Loucy (cell line): Measurements from ENCODE around the gene CCDC51.

Experiments used
- H2AFZ ChIP-seq: fragments of 200-600 bp; sonication (generic); 2 replicates; pipeline ENCODE4 v1.6.0; 2016; ENCODE audit warnings: antibody characterized with exemption, mild to moderate bottlenecking, low read length, moderate library complexity
- H3F3A ChIP-seq: fragments of 200-600 bp; 2 replicates; pipeline ENCODE4 v1.6.0; 2016; ENCODE audit warnings: antibody characterized with exemption, low read depth, mild to moderate bottlenecking
- H3K27me3 ChIP-seq: fragments of 200-600 bp; sonication (generic); 2 replicates; pipeline ENCODE4 v1.6.1; 2014; ENCODE audit warnings: low read length, mild to moderate bottlenecking; ENCODE audit not compliant: insufficient read depth, poor library complexity, severe bottlenecking
- H3K36me3 ChIP-seq: fragments of 200-600 bp; sonication (generic); 2 replicates; pipeline ENCODE4 v1.6.1; 2016; ENCODE audit warnings: low read length; ENCODE audit not compliant: insufficient read depth
- H3K4me1 ChIP-seq: fragments of 200-600 bp; sonication (generic); 2 replicates; pipeline ENCODE4 v1.5.1; 2014; ENCODE audit warnings: low read length, mild to moderate bottlenecking; ENCODE audit not compliant: insufficient read depth, poor library complexity, severe bottlenecking
- H3K4me2 ChIP-seq: fragments of 200-600 bp; sonication (generic); 2 replicates; pipeline ENCODE4 v1.6.0; 2014; ENCODE audit warnings: antibody characterized with exemption, low read length, low read depth, mild to moderate bottlenecking; ENCODE audit not compliant: poor library complexity, severe bottlenecking
- H3K4me3 ChIP-seq: fragments of 200-600 bp; sonication (generic); 2 replicates; pipeline ENCODE4 v1.5.1; 2014; ENCODE audit warnings: low read length, mild to moderate bottlenecking, mixed read lengths; ENCODE audit not compliant: poor library complexity, severe bottlenecking
- H3K79me2 ChIP-seq: fragments of 200-600 bp; sonication (generic); 2 replicates; pipeline ENCODE4 v1.6.1; 2014; ENCODE audit warnings: low read length; ENCODE audit not compliant: insufficient read depth
- H3K9ac ChIP-seq: fragments of 200-600 bp; sonication (generic); 2 replicates; pipeline ENCODE4 v1.6.0; 2014; ENCODE audit warnings: mild to moderate bottlenecking, low read depth, low read length, moderate library complexity; ENCODE audit not compliant: poor library complexity, severe bottlenecking
- H3K9me2 ChIP-seq: fragments of 200-600 bp; sonication (generic); replicated peaks from 2 replicates; pipeline ENCODE4 v1.6.1; 2016; ENCODE audit warnings: low read depth, low read length, mixed read lengths
- H3K9me3 ChIP-seq: fragments of 200-600 bp; sonication (generic); 2 replicates; pipeline ENCODE4 v1.6.1; 2014; ENCODE audit warnings: mild to moderate bottlenecking, antibody characterized with exemption, low read length, low read depth; ENCODE audit not compliant: insufficient read depth
- H4K20me1 ChIP-seq: fragments of 200-600 bp; sonication (generic); 2 replicates; pipeline ENCODE4 v1.6.0; 2014; ENCODE audit warnings: antibody characterized with exemption, low read length, mild to moderate bottlenecking; ENCODE audit not compliant: insufficient read depth, poor library complexity, severe bottlenecking
- CTCF ChIP-seq: fragments of 200-600 bp; sonication (generic); conservative IDR thresholded peaks from 2 replicates; pipeline ENCODE4 v1.5.1; 2014; ENCODE audit warnings: mild to moderate bottlenecking, antibody characterized with exemption, low read length
- EZH2phosphoT487 ChIP-seq: fragments of 200-600 bp; IDR thresholded peaks from 2 replicates; pipeline ENCODE4 v1.6.1; 2018; ENCODE audit warnings: antibody characterized with exemption, mild to moderate bottlenecking, moderate library complexity, borderline replicate concordance

The CCDC51 gene

GRCh38 chr3:48387634-48388033 lies 52.3 kb downstream of the CCDC51 start:
- Histone ChIP-seq H2AFZ (no peak overlapping the region), H3K4me3 (no peak overlapping the region), H3K9me2 (no peaks in the 10 kb centered on the region), H3K4me2 (no peak overlapping the region), H3K4me1 (no peaks in the 10 kb centered on the region), H3F3A (no peaks in the 10 kb centered on the region), H3K79me2 (no peaks in the 10 kb centered on the region), H4K20me1 (no peaks in the 10 kb centered on the region), H3K27me3 (no peaks in the 10 kb centered on the region), H3K9me3 (no peaks in the 10 kb centered on the region), H3K9ac (no peak overlapping the region), H3K36me3 (no peaks in the 10 kb centered on the region)
- TF ChIP-seq EZH2phosphoT487 (no peak), CTCF (no peak)
